ENCODE measurements around the gene COL6A5.

DNA sequence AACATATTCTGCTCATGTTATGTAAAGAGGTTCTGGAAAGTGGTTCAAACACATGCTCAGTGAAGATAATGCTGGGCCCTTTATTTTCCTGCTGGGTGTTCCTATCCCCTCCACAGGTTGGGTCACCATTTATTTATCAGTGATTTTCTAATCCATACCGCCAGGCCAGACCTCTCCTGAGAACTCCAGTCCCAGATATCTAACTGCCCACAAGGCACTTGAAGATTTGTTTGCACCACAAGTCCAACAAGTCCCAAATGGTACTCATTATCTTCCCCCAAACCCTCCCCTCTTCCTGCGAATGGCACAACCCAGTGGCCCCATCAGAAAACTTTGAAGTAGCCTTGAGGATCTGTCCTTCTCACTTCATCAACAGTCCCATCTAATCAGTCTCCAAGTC lies 176.9 kb downstream of the COL6A5 start:
- TF ChIP-seq CTCF (IDR thresholded peaks at IDR 0.05) (no peak), POLR2A (IDR thresholded peaks at IDR 0.05) (no peak)
